ENCODE measurements around the gene DOLK.

GRCh38 chr9:128903871-128904620 lies 43.4 kb downstream of the DOLK start:
- no peak for TF ChIP-seq CTCF (IDR thresholded peaks at IDR 0.05; ENCODE audit: insufficient read depth, low read depth, low read length)
- TF ChIP-seq EZH2 (IDR thresholded peaks at IDR 0.05; ENCODE audit: insufficient read depth, low read length): no peak

Measured in astrocyte (in vitro differentiated cells and primary cell).